HG03432 (cell line): ENCODE measurements around the gene CAMTA1.
"Not testable (repeated sequence)": the region's sequence is repeated elsewhere in the genome, so short reads cannot be mapped to it uniquely, and the experiment has no call there.

Source experiments
- ATAC-seq: cut with Tn5 transposase; IDR thresholded peaks from one replicate; pipeline ENCODE4 v1.9.1; 2021; ENCODE audit warnings: mild to moderate bottlenecking, moderate library complexity; ENCODE audit not compliant: unreplicated experiment

The CAMTA1 gene

DNA sequence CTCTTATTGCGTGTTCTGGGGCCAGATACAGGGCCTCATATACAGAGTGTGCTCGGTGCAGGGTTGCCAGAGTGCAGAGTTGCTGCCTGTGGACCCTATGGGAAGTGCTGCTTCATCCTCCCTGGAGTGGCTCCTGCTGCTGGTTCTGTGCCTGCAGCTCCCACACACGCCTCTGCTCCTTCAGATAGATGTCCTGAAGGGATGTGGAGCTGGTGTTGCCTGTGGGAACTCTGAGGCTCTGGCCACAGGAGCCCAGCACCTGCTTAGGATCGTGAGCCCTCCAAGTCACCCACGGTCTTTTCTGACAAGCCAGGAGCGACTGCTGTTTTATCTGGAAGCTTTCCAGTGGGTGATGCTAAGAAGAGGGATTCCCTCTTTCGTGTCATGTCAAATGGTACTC lies 120.5 kb downstream of the CAMTA1 start:
- ATAC-seq = no peak

DNA sequence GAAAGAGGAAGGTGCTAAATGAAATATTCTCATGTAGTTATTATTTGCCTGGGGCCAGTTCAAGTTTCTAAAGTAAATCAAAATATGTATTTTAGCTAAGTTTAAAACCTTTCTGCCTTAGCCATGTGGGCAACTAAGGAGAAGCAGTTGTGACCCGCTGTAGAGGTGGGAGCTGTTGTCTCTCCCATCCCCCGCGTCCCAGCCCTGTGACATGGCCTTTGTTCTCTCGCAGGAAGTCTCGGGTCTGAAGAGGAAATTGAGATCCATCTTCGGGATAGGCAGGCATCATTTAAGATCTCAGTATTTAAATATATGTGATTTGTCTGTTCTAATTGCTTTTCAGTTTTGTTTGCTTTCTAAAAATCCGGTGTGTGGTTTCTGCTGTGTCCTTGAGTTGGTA lies 121.5 kb downstream of the CAMTA1 start:
- ATAC-seq = no peak

DNA sequence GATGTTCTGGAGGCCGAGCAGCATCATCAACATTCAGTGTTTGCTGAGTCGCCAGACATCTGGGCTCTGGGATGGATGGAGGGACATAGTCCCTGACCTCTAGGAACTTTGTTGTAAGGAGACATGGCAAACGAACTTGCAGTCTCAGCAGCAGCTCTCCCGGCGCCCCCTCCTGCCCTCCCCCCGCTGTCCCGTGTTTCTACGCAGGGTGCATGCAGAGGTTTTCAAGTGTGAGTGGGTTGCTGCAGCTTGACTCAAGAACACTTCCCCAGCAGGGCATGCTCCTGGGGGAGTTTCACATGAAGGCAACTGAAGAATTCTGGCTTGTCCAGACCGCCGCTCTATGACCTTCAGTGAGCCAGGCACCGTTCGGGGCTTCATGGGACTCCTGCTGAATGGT lies 121.9 kb downstream of the CAMTA1 start:
- no peak for ATAC-seq

DNA sequence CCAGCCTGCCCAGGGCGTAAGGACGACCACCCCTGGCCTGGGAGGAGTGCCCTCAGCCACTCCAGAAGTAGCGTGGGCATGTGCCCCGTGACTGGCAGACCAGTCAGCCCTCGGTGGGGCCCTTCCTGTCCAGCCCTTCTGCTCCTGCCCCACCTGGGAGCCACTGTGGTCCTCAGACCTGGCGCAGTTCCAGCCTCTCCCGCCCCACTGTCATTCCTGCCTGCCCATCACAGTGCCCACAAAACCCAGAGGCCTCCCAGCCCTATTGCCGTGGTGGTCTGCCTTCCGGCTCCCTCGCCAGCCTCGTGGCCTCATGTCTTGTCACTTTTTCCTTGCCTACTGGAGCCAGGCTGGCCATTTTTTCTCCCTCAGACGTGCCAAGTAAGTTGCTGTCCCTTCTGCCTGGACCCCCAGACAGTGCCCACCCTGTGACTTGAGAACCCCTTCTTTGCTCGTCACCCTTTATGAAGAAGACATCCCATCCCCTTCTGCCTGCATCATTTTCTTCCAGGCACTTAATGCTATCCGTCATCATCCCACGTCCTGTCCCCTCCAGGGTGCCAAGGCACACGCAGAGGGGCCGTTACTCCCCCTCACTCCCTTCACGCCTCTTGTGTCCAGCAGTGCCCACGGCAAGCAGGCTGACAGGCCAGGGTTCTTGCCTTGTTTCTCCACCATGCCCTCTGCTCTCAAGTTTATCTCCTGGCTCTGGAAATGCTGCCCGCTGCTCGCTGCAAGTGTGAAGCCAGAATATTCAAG lies 122.6 kb downstream of the CAMTA1 start:
- no peak for ATAC-seq

DNA sequence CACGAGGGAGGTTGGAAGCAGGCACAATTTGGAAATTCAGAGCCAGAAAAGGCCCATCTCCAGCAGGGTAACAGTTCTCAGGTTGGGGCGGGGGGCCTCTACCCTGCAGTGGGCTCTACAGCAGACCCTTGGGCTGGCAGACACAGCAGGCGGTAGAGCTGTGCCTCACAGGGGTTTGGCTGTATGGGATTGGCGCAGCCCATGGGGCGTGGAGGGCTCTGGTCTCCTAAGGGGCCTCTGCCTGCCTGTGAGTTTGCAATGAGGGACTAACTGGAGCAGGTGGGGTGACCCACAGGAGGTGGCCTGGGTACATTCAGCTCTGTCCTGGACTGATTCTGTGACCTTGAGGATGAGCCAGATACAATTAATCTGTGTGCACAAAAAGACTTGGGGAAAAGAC lies 124.1 kb downstream of the CAMTA1 start:
- ATAC-seq = no peak

DNA sequence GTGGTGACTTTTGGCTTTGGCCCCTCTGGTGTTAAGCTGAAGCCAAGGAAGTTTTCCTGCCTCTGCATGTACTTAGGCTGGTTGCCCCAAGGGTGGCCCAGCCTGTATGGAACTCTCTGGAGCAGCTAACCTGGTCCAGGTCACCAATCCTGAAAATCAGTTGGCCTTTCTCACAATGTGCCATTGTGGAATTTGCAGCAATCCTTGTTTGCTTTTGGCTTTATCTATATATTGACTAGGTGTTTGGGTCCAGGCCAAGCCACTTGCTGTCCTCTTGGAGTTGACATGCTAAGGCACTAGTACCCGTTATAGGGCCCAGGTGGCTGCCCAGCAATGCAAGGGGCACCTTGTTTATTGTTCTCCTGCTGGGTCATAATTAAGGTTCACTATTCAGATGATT lies 124.6 kb downstream of the CAMTA1 start:
- ATAC-seq = no peak

DNA sequence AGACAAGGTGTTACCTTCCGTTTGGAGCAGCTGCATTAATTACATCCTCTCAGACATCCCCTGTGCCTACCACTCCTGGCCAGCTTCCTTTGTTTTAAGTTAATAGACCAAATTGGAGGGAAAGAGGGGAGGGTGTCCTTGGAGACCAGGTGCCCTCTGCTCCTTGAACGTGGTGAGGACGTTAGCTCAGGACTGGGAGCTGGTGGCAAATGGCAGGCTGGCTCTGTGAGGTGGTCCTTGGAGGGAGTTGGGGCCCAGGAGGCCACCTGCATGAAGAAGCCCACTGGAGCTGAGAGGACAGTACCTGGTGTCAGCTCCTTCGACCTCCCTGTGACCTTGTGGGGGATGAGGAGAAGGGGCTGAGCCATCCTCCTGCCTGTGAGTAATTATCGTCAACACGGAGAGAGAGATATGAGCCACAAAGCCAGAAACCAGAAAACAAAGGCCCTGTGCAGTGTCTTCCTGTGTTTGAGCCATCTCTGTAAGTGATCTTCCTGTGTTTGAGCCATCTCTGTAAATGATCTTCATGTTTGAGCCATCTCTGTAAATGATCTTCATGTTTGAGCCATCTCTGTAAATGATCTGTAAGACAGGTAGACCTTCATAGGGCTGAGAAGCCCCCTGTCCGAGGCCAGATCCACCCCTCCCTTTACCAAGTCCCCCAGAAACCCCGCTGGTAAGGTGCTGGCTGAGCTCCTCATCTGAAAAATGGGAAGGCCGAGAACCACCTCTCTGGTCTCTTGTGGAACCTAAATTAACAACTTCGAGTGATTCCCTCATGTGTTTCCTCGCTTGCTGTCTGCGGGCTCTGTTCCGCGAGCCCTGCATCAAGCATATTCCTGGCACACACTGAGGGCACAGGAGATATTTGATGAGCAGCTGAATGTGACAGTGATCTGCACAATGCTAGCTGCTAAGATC lies 126.0 kb downstream of the CAMTA1 start:
- ATAC-seq = no peak

DNA sequence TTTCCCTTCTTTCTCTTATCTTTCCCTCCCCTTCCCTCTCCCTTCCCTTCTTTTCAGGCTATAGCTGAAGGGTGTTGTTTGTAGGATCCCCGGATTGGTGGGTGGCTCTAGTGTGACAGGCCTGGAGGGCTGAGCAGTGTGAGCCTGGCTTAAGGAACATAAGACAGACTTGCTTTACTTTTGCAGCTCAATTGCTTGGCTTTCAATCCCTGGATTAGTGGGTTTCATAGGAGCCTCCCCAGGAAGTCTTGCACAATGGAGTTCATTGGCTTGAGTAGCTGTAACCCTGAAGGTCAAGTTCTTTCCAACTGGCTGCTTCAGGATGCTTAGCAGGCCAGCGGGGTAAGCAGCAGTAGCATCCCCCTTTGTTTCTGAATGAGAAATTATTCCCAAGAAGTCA lies 126.7 kb downstream of the CAMTA1 start:
- ATAC-seq = no peak

DNA sequence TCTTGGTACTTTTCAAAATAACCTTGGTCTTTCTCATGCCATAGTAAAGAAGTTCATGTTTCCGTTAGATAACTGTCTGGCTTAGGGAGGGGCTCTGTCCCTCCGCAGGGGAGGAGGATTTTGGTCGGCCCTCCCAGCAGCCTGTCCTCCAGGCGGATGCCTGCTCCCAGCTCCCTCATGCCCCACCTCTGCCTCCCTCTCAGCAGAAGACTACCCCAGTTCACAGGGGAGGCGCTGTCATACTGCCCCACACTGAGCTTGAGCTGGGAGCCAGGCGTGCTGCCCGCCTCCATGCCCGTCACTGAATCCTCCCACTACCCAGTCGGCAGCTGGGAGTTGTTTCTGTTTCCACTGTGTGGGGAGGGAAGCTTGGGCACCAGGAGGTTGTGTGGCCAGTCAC lies 127.3 kb downstream of the CAMTA1 start:
- no peak for ATAC-seq

DNA sequence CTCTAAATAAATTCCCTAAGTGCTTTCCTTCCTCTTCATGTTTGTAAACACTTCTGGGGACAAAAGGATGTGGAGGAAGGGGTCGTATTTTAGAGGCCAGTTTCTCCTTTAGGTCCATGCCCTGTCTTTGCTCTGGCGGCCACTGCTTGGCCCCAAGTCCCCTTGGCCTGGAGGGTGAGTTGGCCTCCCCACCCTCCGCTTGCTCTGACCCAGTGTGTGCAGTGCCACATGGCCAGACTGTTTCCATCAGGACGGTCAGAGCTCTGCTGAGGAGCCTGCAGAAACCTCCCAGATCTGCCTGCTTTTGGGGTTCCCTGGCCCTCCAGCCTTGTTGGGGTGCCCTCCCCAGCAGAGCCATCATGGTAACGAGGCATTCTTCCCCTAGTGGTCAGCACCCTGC lies 127.8 kb downstream of the CAMTA1 start:
- no peak for ATAC-seq

DNA sequence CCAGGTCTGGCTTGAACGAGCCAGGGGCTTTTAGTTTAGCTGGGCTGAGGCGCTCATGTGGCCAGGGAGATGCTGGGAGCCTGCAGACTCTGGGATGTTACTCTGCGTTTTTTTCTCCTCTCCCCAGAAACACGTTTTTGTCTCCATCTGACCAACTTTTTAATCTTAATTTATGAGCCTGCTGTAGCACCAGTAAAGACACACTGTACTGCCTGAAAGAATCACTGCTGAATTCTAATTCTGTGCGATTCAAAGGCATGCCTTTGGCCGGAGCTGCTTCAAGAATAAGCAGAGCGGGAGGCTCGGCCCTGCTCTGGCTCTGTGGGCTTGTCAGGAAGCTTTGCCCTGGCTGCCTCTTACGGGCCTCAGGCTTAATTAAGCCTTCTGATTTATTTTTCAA lies 129.5 kb downstream of the CAMTA1 start:
- no peak for ATAC-seq

DNA sequence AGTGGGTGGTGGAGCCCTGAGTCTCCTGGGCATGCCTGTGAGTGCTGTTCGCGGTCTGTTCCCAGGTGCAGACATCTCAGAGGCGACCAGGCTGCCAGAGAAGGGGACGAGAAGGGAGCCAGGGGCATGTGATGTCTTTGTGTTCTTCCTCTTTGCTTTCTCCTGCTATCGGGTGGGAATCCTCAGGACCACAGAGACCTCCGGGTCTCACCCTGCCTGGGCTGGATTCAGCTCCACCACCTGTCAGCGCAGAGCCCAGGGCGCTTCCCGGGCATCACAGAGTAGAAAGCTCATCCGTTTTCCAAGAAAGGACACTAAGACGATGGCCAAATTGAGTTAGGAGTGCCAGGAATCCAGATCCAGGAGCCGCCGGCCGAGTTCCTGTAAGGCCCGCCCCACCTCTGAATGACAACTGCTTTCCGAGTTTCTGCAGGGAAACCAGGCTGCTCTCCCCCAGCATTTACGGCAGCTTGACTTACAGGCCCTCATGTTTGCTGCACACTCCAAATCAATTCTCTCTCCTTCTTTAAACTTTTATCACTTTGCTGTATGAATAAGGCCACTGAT lies 130.8 kb downstream of the CAMTA1 start:
- no peak for ATAC-seq

DNA sequence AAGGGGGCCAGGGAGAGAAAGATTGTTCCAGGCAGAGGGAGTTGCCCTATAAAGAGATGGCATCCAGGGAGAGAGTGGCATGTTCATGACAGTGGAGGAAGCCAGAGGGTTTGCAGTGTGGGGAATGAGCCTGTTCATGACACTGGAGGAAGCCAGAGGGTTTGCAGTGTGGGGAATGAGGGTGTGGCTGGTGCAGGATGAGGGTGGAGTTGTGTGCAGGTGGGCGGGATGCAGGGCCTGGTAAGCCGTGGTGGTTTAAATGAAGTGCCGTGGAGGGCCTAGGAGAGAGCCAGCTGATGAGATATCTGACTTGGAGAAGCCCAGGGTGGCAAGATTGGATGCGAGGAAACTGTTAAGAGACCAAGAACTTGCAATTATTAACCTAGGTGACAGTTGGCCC lies 131.8 kb downstream of the CAMTA1 start:
- no peak for ATAC-seq

DNA sequence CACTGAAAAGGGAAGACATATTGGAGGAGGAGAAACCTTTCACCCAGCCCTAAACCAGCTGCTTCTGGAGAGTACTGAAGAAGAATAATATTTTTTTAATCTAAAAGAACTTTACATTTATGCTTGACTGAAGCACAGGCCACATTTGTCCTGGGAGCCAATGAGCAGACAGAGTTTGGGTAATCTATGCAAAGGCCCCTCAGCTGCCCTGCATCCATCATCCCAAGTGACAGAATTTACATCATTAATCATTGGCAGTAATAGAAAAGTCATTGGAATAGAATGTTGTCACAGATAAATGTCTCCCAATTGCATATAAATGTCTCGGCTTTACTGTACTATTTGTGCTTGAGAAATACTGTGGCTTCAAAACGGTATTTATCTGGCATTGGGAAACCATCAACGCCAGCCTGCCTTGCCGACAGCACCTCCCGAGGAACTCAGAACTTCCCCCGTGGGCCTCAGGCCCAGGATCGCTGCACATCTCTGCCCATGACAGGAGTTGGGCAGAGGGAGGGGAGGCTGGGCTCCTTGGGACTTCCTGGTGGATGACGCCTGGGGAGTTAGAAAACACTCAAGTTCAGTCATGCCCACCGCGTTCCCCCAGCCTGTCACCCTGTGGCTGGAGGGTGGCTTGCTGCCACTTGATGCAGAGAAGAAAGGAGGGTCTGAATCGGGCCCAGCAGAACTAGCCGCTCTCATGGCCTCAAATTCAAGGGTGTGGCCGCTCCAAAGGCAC lies 133.1 kb downstream of the CAMTA1 start:
- no peak for ATAC-seq

DNA sequence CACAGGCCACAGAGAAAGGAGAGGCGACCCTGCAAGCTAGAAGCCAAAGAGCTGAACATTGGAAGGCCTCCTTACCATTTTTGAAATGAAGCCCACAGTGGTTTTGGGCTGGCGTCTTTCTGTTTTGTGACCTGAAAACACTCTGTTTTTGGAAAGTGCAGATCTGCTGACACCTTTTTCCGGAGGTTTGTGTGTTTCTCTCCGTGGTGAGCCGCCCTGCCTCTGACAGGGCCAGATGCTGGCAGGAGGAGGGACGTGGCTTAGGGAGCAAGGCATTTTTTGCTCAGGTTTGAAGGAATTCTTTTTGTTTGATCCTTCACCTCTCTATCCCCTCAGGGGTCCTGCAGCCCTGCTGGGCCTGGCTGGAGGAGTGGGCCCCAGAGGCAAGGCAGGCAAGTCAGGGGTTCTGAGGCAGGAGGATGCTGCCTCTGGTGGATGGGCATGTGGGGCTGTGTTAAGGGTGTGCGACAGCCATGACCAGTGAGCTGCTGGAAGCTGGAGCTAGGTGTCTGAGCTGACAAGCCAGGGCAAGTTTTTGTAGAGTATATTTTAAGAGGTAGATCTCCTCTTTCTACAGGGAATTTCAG lies 133.8 kb downstream of the CAMTA1 start:
- no peak for ATAC-seq

DNA sequence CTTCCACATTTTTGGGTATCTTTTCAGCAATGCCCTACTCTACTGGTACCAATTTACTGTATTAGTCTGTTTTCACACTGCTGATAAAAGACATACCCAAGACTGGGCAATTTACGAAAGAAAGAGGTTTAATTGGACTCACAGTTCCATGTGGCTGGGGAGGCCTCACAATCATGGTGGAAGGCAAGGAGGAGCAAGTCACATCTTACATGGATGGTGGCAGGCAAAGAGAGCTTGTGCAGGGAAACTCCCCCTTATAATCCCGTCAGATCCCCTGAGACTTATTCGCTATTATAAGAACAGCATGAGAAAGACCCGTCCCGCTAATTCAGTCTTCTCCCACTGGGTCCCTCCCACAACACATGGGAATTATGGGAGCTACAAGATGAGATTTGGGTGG lies 136.3 kb downstream of the CAMTA1 start:
- ATAC-seq = not testable (repeated sequence)

DNA sequence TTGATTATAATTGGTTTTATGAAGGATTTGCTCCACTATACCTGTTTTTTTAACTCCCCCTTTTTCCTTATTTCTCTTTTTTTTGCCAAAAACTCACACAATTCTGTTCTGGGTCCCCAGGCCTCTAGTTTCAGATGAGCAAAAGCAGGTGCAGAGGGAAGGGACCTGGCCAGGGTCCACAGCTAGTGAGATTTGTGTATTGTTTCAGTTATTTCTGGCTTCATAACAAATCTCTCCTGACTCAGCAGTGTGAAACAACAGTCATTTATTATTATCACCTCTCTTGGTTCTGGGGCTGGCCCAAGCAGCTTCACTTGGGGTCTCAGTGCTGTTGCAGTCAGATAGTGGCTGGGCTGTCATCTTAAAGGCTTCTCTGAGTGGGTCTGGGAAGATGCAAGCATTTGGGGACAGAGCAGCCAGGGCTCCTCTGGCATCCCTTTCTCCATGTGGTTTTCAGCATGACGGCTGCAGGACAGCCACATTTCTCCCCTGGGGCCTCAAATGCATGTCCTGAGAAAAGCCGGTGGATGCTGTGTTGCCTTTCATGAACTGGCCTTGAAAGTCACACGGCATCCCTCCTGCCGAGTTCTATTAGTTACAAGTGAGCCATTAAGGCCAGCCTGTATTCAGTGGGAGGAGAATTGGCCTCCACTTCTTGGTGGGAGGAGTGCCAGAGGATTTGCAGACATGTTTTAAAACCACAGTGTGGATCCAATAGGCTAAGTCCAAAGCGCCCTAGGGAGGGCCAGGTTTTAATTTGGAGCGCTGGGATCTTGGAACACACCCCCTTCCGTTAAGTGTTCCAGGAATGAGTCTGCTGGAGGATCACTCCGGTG lies 137.1 kb downstream of the CAMTA1 start:
- ATAC-seq = no peak

DNA sequence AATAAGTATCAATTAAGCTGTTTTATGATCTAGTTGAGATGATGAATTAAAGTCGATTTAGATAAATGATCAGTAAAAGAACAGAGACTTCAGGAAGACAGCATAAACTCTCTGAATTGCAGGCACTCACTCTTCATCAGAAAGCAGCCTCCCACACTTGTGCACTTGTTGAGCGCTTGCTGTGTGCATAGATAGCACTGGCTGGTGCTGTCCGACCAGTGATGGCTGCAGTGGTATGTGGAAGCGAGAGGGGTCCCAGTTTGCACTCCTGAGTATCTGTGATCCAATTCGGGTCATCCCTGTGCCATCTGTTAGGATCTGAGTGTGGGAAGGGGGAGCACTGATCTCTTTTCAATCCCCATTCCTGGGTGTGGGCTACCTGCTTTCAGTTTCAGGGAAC lies 137.8 kb downstream of the CAMTA1 start:
- ATAC-seq = no peak

DNA sequence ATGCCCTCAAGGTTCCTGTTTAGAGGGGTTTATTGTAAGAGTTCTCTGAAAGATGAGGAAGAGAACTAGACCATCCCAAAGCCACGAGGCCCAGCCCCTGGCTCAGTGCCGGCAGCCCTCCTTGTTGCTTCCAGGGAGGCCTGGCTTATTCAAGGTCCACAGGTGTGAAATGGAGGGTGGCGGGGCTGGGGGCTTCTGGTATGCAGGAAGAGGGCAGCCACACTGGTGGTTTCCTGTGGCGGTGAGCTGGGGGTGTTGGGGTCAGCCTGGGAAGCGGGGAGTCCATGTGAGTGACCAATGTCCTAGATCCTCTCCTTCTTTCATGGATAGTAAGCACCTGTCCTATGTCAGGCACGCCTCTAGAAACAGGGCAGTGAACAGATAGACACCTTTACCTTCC lies 138.2 kb downstream of the CAMTA1 start:
- ATAC-seq = no peak
